Renal cortex interstitium (tissue), 11 donors: ENCODE measurements around the gene UQCRHL. TPM values are rescaled to one million over a fixed set of nuclear protein-coding genes. Genes with fewer than 3 reads are reported as not detected.
"Not testable (repeated sequence)": the region's sequence is repeated elsewhere in the genome, so short reads cannot be mapped to it uniquely, and the experiment has no call there.

Source experiments
- DNase-seq, 11 donors: peaks; one replicate each; pipeline ENCODE4 v3.0.0-alpha.2; 2013; ENCODE audit warnings: low read depth in 9 of 11, low spot score in 4 of 11; ENCODE audit errors: extremely low read depth in 1 of 11
- polyA plus RNA-seq, 3 donors: library from polyadenylated mRNA; unstranded; fragments of 120-200 nt; gene quantifications; one replicate each; pipeline ENCODE4 v1.2.1, GENCODE V29; 2013; ENCODE audit not compliant: insufficient read length in 3 of 3

UQCRHL gene
- polyA plus RNA-seq, 3 donors, result 1.5 to 2.8 (median 1.7) TPM

- DNase-seq, result peak in 1 of 11 donors; percentile 67
These were observed 36.5 kb upstream of the UQCRHL start for GRCh38 chr1:15843826-15844572.

DNA sequence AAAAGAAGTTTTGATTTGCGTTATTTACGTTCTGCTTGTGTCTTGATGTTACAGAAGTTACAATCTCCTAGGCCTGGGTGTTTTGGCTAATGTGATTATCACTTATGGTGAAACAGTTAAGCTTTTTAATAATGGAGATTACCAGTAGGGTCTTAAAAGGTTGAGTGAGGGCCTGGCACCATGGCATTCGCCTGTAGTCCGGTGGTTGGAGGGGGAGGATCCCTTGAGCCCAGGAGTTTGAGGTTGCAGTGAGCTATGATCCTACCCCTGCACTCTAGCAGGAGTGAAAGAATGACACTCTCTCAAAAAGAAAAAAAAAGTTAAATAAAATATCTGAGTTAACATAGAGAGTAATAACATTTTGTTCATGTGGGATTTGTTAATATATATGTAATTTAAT is 31.3 kb upstream of the UQCRHL start:
- DNase-seq, result no peak

DNA sequence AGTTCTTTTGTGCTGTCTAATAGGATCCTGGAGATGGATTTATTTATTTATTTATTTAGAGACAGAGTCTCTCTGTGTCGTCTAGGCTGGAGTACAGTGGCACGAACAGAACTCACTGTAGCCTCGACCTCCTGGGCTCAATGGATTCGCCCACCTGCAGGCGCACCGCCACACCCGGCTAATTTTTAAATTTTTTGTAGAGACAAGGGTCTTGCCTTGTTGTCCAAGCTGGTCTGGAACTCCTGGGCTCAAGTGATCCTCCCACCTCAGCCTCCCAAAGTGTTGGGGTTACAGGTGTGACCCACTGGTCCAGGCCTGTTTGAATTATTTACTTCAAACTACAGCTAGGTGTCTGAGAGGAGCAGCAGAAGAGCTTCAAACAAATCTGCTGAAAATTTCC is 30.5 kb upstream of the UQCRHL start:
- no peak for DNase-seq

GRCh38 chr1:15836772-15837669 is 29.6 kb upstream of the UQCRHL start:
- no peak for DNase-seq

DNA sequence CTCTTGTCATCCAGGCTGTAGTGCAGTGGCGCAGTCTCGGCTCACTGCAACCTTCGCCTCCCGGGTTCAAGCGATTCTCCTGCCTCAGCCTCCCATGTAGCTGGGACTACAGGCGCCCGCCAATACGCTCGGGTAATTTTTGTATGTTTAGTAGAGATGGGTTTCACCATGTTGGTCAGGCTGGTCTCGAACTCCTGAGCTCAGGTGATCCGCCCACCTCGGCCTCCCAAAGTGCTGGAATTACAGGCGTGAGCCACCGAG is 29.0 kb upstream of the UQCRHL start:
- DNase-seq, result not testable (repeated sequence)

DNA sequence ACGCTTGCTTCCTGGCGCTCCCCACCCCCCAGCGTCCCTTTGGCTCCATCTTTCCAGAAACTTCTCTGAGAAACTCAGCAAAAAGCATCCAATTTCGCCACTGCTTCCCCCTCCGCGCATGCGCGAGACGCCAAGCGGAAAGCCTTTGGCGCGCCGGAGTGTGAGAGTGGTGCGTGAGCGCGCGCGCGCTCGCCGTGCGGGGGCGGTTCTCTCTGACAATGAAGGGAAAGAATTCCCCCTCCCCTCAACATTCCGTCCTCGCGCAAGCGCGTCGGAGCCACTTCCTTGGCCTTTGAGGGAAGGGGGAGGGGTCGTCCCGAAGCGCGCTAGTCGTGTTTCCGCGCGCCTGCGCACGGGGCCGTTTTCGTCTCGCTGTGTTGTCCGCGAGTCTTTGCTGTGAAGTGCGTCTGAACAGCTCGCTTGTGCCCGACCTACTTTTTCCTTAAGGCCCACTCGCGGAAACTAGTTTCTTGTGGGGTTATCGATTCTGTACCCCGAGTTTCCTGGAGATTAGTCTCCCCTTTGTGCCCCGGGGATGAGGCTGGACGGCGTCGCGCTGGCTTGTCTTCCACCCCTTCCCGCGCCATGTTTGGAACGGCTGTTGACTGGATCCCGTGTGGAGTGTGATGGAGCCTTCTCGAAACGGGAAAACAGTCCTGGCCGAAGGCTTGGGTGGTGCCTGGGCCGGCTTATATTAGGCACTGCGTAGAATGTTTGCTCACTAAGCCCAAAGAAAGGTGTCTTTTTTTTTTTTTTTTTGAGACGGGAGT is 28.5 kb upstream of the UQCRHL start:
- DNase-seq, result peak; percentile 98 to 100 (median 99)

GRCh38 chr1:15835205-15835740 is 27.8 kb upstream of the UQCRHL start:
- peak in 1 of 11 donors; percentile 56 for DNase-seq

DNA sequence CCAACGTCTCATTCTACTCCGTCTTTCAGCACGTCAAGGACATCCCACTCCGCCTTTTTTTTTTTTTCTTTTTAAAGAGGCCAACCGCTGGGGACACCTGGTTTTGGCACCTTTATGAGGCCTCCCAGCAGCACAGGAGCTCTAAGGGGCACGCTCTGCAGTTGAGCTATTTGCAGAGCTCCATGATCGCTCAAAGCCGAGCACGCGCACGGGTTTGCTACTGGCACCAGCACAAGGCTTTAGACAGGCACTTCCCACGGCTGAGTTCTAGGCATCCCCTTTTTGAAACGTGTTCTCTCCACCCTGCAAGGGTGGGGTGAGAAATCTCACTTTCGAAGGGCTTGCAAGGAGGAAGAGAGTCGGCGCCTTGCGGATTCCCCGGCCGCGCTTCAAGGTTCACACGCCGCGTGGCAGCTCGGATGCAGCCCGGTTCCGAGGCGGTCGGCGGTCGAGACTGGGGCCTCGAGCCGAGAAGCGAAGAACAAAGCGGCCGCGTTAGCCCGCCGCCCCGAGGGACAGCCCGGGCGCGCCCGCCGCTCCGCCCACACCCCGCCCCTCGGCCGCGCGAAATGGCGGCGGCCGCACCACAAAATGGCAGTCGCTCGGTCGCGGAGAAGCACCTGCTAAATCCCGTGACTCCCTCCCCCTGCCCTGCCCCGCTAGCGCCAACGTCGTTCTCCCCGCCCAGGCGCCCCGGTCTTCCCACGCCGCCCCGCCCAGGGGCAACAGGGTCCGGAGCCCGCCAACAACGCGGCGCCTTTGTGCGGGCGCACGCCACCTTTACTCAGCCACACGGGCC is 27.2 kb upstream of the UQCRHL start:
- peak in 10 of 11 donors; percentile 88 to 98 (median 94) for DNase-seq

- DNase-seq, result no peak
These were observed 26.5 kb upstream of the UQCRHL start for GRCh38 chr1:15833842-15834405.

DNA sequence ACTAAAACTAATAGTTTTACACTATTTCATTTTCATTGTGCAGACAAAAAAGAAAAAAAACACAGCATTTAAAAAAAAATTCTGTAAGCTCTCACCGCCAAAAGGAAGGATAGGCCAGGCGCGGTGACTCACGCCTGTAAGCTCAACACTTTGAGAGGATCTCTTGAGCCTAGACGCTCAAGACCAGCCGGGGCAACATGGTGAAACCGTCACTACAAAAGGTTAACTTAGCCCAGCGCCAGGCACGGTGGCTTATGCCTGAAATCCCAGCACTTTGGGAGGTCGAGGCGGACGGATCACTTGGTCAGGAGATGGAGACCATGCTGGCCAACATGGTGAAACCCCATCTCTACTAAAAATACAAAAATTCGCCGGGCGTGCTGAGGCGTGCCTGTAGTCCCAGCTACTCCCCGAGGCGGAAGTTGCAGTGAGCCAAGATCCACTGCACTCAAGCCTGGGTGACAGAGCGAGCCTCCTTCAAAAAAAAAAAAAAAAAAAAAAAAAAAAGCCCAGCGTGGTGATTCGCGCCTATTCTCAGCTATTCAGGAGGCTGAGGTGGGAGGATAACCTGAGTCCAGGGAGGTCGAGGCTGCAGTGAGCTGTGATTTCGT is 25.7 kb upstream of the UQCRHL start:
- no peak for DNase-seq

GRCh38 chr1:15830258-15830657 is 22.8 kb upstream of the UQCRHL start:
- no peak for DNase-seq

- not testable (repeated sequence) for DNase-seq
These were observed 21.5 kb upstream of the UQCRHL start for GRCh38 chr1:15828931-15829330.

- not testable (repeated sequence) for DNase-seq
These were observed 20.1 kb upstream of the UQCRHL start for GRCh38 chr1:15827567-15827966.

DNA sequence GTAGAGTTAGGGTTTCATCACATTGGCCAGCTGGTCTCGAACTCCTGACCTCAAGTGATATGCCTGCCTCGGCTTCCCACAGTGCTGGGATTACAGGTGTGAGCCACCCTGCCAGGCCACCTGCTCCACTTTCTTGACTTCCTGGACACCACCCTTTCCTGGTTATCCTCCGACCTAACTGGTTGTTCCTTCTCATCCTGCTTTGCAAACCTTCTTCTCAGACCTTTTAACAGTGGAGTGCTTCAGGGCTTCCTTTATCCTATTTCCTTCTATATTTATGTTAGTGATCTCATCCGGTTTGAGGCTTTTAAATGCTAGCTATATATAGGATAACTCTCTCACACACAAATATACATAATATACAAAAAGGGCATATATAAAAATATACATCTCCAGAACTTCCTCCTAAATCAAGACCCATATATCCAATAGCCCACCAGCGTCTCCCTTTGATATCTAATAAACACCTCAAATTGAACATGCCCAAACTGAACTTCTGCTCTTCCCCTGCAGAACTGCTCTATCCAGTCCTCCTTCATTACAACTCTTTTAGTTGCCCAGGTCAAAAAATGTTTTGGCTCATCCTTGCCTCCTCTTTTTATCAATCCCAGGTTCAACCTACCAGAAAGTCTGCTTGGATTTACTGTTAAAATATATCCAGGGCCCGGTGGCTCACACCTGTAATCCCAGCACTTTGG is 19.5 kb upstream of the UQCRHL start:
- DNase-seq, result no peak

DNA sequence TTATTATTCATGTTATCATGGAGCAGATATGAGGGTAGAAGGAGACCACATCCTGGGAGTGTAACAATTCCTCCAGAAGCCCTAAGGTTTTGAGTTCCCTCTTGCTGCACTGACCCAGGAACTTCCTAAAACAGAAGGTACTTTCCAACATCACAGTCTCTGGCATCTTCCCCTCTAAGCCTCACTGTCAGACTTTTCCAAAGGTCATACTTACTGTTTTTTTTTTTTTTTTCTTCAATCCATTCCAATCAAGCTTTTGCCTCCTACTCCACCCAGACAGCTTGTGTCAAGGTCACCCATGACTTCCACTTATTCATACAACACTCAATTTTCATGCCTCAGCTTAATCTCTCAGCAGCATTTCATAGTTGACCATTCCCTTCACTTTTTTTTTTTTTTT is 18.4 kb upstream of the UQCRHL start:
- no peak for DNase-seq

DNA sequence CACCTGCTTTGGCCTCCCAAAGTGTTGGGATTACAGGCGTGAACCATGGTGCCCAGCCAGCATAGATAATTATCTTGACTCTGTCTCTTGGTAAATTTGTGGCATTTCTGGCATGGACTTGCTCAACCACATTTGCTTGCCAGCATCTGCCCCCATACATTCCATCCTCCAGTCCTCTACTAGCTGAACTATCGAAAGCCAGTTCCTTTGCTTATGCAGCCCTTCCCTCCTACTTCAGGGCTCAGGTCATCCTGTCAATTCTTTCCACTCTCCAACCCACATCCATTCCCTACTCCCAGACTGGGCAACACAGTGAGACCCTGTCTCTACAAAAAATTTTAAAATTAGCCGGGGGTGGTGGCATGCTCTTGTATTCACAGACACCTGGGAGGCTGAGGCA is 13.0 kb upstream of the UQCRHL start:
- DNase-seq, result no peak

GRCh38 chr1:15816674-15817073 is 9.2 kb upstream of the UQCRHL start:
- DNase-seq, result no peak
